ENCODE measurements around the gene MRC1.

MRC1 gene

DNA sequence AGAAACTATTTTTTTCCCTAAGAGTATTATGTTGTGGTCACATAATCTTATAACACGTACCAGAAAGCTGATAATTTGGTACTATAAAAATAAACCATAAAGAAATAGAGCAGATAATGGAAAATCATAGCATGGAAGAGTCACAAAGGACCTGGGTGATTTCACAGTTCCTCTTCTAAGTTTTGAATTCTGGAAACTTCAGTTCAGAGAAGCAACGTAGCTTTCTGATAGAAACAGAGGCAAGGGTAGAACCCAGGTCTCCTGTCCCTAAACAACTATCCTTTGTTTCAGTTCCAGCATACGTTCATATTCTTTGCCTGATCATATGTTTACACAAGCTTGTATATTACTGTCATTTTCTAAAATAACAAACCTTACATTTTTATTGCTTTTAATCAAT is 47.9 kb downstream of the MRC1 start:
- H3K14ac ChIP-seq (ENCODE audit: low read length in 2 of 2), result no peak overlapping the region
- no peak overlapping the region for H3K27ac ChIP-seq (ENCODE audit: low read length, poor library complexity, severe bottlenecking)
- no peak overlapping the region for H2AK5ac ChIP-seq (ENCODE audit: low read length, severe bottlenecking)
- no peaks in the 10 kb centered on the region for H3K79me1 ChIP-seq (replicated peaks; ENCODE audit: low read length, poor library complexity, severe bottlenecking)
- H3K9ac ChIP-seq (ENCODE audit: low read length), result no peak overlapping the region
- H2AFZ ChIP-seq (ENCODE audit: low read depth, low read length), result no peak overlapping the region
- H2BK15ac ChIP-seq (ENCODE audit: low read depth, poor library complexity, severe bottlenecking), result no peak overlapping the region
- WGBS, result 98% methylated on average over 2 of the region's 3 CpGs
- H2BK120ac ChIP-seq (ENCODE audit: low read depth, low read length), result no peak overlapping the region
- H3K4ac ChIP-seq (ENCODE audit: low read depth in 1 of 2, low read length in 2 of 2), result no peak overlapping the region
- H4K91ac ChIP-seq (ENCODE audit: low read length), result no peak overlapping the region
- no peaks in the 10 kb centered on the region for H3K36me3 ChIP-seq (ENCODE audit: control insufficient read depth in 1 of 2, insufficient read depth in 2 of 2, low read depth in 1 of 2, low read length in 2 of 2)
- no peak overlapping the region for H2BK5ac ChIP-seq (ENCODE audit: low read depth, low read length, poor library complexity, severe bottlenecking)
- no peak overlapping the region for H3K23ac ChIP-seq (ENCODE audit: low read length in 2 of 2)
- no peak overlapping the region for H3K4me2 ChIP-seq (ENCODE audit: low read length, poor library complexity, severe bottlenecking)
- no peaks in the 10 kb centered on the region for H3K9me3 ChIP-seq (ENCODE audit: control insufficient read depth, low read length)
- H3K18ac ChIP-seq (ENCODE audit: low read depth in 1 of 2, low read length in 2 of 2), result no peak overlapping the region
- H3K27me3 ChIP-seq (ENCODE audit: control insufficient read depth in 1 of 2, insufficient read depth in 1 of 2, low read length in 2 of 2), result no peaks in the 10 kb centered on the region
- no peak overlapping the region for H4K8ac ChIP-seq (ENCODE audit: low read length)
- no peak overlapping the region for H2BK12ac ChIP-seq (ENCODE audit: low read length in 2 of 2)
- no peak overlapping the region for H3K4me3 ChIP-seq (ENCODE audit: insufficient read depth in 1 of 2, low read depth in 1 of 2, low read length in 2 of 2)
- no peaks in the 10 kb centered on the region for H3K4me1 ChIP-seq (ENCODE audit: control insufficient read depth, insufficient read depth, low read depth, low read length)
- DNase-seq, result no peak

DNA sequence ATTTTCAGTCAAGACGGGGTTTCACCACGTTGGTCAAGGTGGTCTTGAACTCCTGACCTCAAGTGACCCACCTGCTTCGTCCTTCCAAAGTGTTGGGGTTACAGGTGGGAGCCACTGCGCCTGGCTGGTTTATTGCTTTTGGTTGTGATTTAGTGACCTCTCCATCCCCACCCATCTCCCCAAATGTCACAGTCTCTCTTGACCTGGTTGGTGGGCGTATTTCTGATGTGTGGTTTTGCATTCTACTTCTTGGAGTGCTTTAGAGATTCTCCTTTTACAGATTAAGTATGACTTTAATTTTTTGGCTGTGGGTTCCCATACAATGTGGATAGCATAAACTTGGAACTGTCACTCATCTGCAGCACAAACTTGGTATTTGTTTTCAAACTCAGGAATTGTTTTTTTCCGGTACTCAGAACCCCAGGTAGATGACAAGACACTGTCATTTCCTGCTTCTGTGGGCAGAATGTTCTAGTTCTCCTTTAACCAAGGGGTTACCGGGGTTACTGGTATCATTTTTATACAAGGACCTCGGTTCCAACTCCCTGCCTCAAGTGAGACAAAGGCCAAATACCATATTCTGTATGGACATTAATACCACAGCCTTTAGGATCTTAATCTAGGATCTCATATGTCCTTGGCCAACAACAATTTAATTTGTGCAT is 50.5 kb downstream of the MRC1 start:
- H3K79me1 ChIP-seq (replicated peaks; ENCODE audit: low read length, poor library complexity, severe bottlenecking), result no peaks in the 10 kb centered on the region
- H2BK5ac ChIP-seq (ENCODE audit: low read depth, low read length, poor library complexity, severe bottlenecking), result no peak overlapping the region
- H3K36me3 ChIP-seq (ENCODE audit: control insufficient read depth in 1 of 2, insufficient read depth in 2 of 2, low read depth in 1 of 2, low read length in 2 of 2), result no peaks in the 10 kb centered on the region
- no peak overlapping the region for H2AFZ ChIP-seq (ENCODE audit: low read depth, low read length)
- no peak overlapping the region for H2BK120ac ChIP-seq (ENCODE audit: low read depth, low read length)
- H3K9ac ChIP-seq (ENCODE audit: low read length), result no peak overlapping the region
- WGBS, result 93% methylated on average over 5 of the region's 8 CpGs
- no peak overlapping the region for H3K4ac ChIP-seq (ENCODE audit: low read depth in 1 of 2, low read length in 2 of 2)
- H2AK5ac ChIP-seq (ENCODE audit: low read length, severe bottlenecking), result no peak overlapping the region
- no peak overlapping the region for H3K27ac ChIP-seq (ENCODE audit: low read length, poor library complexity, severe bottlenecking)
- H4K91ac ChIP-seq (ENCODE audit: low read length), result no peak overlapping the region
- H2BK12ac ChIP-seq (ENCODE audit: low read length in 2 of 2), result no peak overlapping the region
- no peak overlapping the region for H2BK15ac ChIP-seq (ENCODE audit: low read depth, poor library complexity, severe bottlenecking)
- no peak overlapping the region for H3K18ac ChIP-seq (ENCODE audit: low read depth in 1 of 2, low read length in 2 of 2)
- DNase-seq, result no peak
- no peaks in the 10 kb centered on the region for H3K4me1 ChIP-seq (ENCODE audit: control insufficient read depth, insufficient read depth, low read depth, low read length)
- no peak overlapping the region for H3K4me3 ChIP-seq (ENCODE audit: insufficient read depth in 1 of 2, low read depth in 1 of 2, low read length in 2 of 2)
- H3K14ac ChIP-seq (ENCODE audit: low read length in 2 of 2), result no peak overlapping the region
- H4K8ac ChIP-seq (ENCODE audit: low read length), result no peak overlapping the region
- no peaks in the 10 kb centered on the region for H3K9me3 ChIP-seq (ENCODE audit: control insufficient read depth, low read length)
- no peak overlapping the region for H3K23ac ChIP-seq (ENCODE audit: low read length in 2 of 2)
- no peaks in the 10 kb centered on the region for H3K27me3 ChIP-seq (ENCODE audit: control insufficient read depth in 1 of 2, insufficient read depth in 1 of 2, low read length in 2 of 2)
- H3K4me2 ChIP-seq (ENCODE audit: low read length, poor library complexity, severe bottlenecking), result no peak overlapping the region

DNA sequence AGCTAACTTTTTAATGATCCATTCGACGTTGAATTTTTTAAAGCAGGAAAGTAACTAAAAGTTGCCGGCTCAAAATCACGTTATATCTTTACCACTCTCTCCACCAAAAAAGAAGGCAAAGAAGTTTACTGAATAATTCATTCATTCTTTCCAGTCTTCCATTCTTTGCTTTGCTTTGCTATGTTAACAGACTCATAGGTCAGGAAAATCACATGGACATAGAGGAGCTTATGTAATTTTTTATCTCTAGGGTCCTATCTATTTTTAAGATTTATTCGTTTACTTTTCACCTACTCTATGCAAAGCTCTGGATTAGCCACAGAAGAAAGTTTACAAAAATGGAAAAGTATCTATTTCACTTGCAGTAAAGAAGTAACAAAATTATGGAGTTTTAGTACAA is 52.6 kb downstream of the MRC1 start:
- no peak overlapping the region for H3K18ac ChIP-seq (ENCODE audit: low read depth in 1 of 2, low read length in 2 of 2)
- H3K79me1 ChIP-seq (replicated peaks; ENCODE audit: low read length, poor library complexity, severe bottlenecking), result no peaks in the 10 kb centered on the region
- H2BK120ac ChIP-seq (ENCODE audit: low read depth, low read length), result no peak overlapping the region
- H2AFZ ChIP-seq (ENCODE audit: low read depth, low read length), result no peak overlapping the region
- no peak overlapping the region for H2AK5ac ChIP-seq (ENCODE audit: low read length, severe bottlenecking)
- no peak overlapping the region for H3K4ac ChIP-seq (ENCODE audit: low read depth in 1 of 2, low read length in 2 of 2)
- no peaks in the 10 kb centered on the region for H3K4me1 ChIP-seq (ENCODE audit: control insufficient read depth, insufficient read depth, low read depth, low read length)
- no peak overlapping the region for H3K14ac ChIP-seq (ENCODE audit: low read length in 2 of 2)
- DNase-seq, result no peak
- H3K23ac ChIP-seq (ENCODE audit: low read length in 2 of 2), result no peak overlapping the region
- H3K9ac ChIP-seq (ENCODE audit: low read length), result no peak overlapping the region
- H3K4me3 ChIP-seq (ENCODE audit: insufficient read depth in 1 of 2, low read depth in 1 of 2, low read length in 2 of 2), result no peak overlapping the region
- H4K91ac ChIP-seq (ENCODE audit: low read length), result no peak overlapping the region
- no peaks in the 10 kb centered on the region for H3K9me3 ChIP-seq (ENCODE audit: control insufficient read depth, low read length)
- no peak overlapping the region for H2BK15ac ChIP-seq (ENCODE audit: low read depth, poor library complexity, severe bottlenecking)
- WGBS, result 100% methylated on average over 4 of the region's 5 CpGs
- no peak overlapping the region for H2BK12ac ChIP-seq (ENCODE audit: low read length in 2 of 2)
- no peaks in the 10 kb centered on the region for H3K36me3 ChIP-seq (ENCODE audit: control insufficient read depth in 1 of 2, insufficient read depth in 2 of 2, low read depth in 1 of 2, low read length in 2 of 2)
- H3K27me3 ChIP-seq (ENCODE audit: control insufficient read depth in 1 of 2, insufficient read depth in 1 of 2, low read length in 2 of 2), result peaks cover 4 to 7% of the 10 kb centered on the region in 2 experiments
- H3K27ac ChIP-seq (ENCODE audit: low read length, poor library complexity, severe bottlenecking), result no peak overlapping the region
- H3K4me2 ChIP-seq (ENCODE audit: low read length, poor library complexity, severe bottlenecking), result no peak overlapping the region
- no peak overlapping the region for H2BK5ac ChIP-seq (ENCODE audit: low read depth, low read length, poor library complexity, severe bottlenecking)
- H4K8ac ChIP-seq (ENCODE audit: low read length), result no peak overlapping the region

DNA sequence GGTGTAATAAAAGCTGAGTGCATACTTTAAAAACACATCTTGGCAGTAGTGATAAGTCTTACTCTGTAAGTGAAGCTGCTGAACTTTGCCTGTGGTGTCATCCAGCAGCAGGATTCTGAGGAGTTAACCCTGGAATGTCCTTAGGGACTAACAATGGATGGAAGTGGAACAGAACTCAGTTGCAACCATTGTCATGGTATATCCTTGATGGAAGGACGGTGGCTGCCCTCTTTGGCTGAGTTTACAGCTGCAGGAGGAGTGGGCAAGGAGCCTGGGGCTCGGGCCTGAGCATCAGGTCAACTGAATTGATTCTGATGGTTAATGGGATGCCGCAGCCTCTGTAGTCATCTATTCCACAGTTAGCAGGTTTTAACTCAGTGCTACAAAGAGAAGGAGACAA is 56.2 kb downstream of the MRC1 start:
- Histone ChIP-seq H2BK120ac (ENCODE audit: low read depth, low read length) (no peak overlapping the region), H3K4me1 (ENCODE audit: control insufficient read depth, insufficient read depth, low read depth, low read length) (no peaks in the 10 kb centered on the region), H3K79me1 (replicated peaks; ENCODE audit: low read length, poor library complexity, severe bottlenecking) (no peaks in the 10 kb centered on the region), H3K14ac (ENCODE audit: low read length in 2 of 2) (no peak overlapping the region), H2BK5ac (ENCODE audit: low read depth, low read length, poor library complexity, severe bottlenecking) (no peak overlapping the region), H3K18ac (ENCODE audit: low read depth in 1 of 2, low read length in 2 of 2) (no peak overlapping the region), H3K9ac (ENCODE audit: low read length) (no peak overlapping the region), H3K4me2 (ENCODE audit: low read length, poor library complexity, severe bottlenecking) (no peak overlapping the region), H3K9me3 (ENCODE audit: control insufficient read depth, low read length) (no peaks in the 10 kb centered on the region), H3K27ac (ENCODE audit: low read length, poor library complexity, severe bottlenecking) (no peak overlapping the region), H2AFZ (ENCODE audit: low read depth, low read length) (no peak overlapping the region), H3K36me3 (ENCODE audit: control insufficient read depth in 1 of 2, insufficient read depth in 2 of 2, low read depth in 1 of 2, low read length in 2 of 2) (no peaks in the 10 kb centered on the region), H2AK5ac (ENCODE audit: low read length, severe bottlenecking) (no peak overlapping the region), H3K4ac (ENCODE audit: low read depth in 1 of 2, low read length in 2 of 2) (no peak overlapping the region), H3K4me3 (ENCODE audit: insufficient read depth in 1 of 2, low read depth in 1 of 2, low read length in 2 of 2) (no peak overlapping the region), H4K8ac (ENCODE audit: low read length) (no peak overlapping the region), H3K23ac (ENCODE audit: low read length in 2 of 2) (no peak overlapping the region), H3K27me3 (ENCODE audit: control insufficient read depth in 1 of 2, insufficient read depth in 1 of 2, low read length in 2 of 2) (peaks cover 8 to 9% of the 10 kb centered on the region in 2 experiments), H2BK15ac (ENCODE audit: low read depth, poor library complexity, severe bottlenecking) (no peak overlapping the region), H2BK12ac (ENCODE audit: low read length in 2 of 2) (no peak overlapping the region), H4K91ac (ENCODE audit: low read length) (no peak overlapping the region)
- DNase-seq, result no peak
- WGBS, result 70% methylated on average over 3 of the region's 3 CpGs

Data from mesenchymal stem cell (in vitro differentiated cells and primary cell).